Measurements from ENCODE around the gene PAX9. TPM values are rescaled to one million over a fixed set of nuclear protein-coding genes. Genes with fewer than 3 reads are reported as not detected.

PAX9 gene
- total RNA-seq, result not detected

DNA sequence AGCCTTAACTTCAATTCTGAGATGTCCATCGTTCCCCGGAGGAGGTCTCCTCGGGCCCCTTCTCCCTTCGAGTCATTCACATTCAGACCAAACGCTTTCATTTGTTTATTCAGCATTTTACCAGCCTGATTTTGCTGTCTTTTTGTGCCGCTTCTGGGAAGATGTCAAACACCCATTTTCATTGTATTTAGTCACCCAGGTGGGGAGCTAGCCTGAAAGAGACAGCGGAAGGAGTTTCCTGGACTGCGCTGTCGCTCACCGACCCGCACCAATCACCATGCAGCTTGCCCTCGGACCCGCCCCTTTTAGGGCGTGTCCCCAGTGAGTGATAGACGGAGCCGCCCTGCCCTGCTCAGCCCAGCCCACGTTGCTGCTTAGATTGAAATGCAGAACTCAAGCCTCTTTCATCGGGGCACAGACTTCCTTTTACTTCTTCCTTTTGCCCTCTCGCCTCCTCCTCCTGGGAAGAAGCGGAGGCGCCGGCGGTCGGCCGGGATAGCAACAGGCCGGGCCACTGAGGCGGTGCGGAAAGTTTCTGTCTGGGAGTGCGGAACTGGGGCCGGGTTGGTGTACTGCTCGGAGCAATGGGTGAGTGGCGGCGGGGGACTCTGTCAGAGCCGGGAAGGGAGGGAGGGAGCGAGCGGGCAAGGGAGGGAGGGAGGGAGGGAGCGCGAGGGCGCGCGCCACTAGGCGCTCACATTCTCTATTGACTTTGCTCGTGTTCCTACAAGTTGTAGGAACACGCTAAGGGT is at the start of gene PAX9:
Gene PAX9 (plus strand): TSS at position 355 of the 752 bp plus-strand sequence. CDS start 230 bp downstream, at position 585.
- in situ Hi-C loops (cut with MboI; ENCODE audit: low sequenced_read_pairs in 4 of 4), result loop anchor here in 3 of 4 donors (25.0 kb wide), 3 partner anchors 276 to 951 kb away; partner anchors contain the start of genes FOXA1 (in 1 of the 3) and TTC6 (in 1 of the 3)
- Histone ChIP-seq H3K4me1 (peaks cover 26 to 45% of the 10 kb centered on the region in 2 donors), H3K27me3 (peaks cover 96 to 100% (median 100%) of the 10 kb centered on the region in 3 donors), H3K4me3 (peak within 1 kb of the TSS; percentile 27 to 51 (median 44)), H3K36me3 (no peaks in the 10 kb centered on the region), H3K9me3 (no peaks in the 10 kb centered on the region), H3K27ac (no peak within 1 kb of the TSS)
- ATAC-seq (peak; percentile 90 to 92), DNase-seq (peak; percentile 48 to 63)
- intact Hi-C loops (cut with DNase I; ENCODE audit: low total_unique reads), result no loop called here
- TF ChIP-seq, protein P1, sequence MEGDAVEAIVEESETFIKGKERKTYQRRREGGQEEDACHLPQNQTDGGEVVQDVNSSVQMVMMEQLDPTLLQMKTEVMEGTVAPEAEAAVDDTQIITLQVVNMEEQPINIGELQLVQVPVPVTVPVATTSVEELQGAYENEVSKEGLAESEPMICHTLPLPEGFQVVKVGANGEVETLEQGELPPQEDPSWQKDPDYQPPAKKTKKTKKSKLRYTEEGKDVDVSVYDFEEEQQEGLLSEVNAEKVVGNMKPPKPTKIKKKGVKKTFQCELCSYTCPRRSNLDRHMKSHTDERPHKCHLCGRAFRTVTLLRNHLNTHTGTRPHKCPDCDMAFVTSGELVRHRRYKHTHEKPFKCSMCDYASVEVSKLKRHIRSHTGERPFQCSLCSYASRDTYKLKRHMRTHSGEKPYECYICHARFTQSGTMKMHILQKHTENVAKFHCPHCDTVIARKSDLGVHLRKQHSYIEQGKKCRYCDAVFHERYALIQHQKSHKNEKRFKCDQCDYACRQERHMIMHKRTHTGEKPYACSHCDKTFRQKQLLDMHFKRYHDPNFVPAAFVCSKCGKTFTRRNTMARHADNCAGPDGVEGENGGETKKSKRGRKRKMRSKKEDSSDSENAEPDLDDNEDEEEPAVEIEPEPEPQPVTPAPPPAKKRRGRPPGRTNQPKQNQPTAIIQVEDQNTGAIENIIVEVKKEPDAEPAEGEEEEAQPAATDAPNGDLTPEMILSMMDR (IDR thresholded peaks at IDR 0.05 in 4 of 5, conservative IDR thresholded peaks at IDR 0.05 in 1 of 5), result no peak
- no peak for TF ChIP-seq POLR2A (IDR thresholded peaks at IDR 0.05)

DNA sequence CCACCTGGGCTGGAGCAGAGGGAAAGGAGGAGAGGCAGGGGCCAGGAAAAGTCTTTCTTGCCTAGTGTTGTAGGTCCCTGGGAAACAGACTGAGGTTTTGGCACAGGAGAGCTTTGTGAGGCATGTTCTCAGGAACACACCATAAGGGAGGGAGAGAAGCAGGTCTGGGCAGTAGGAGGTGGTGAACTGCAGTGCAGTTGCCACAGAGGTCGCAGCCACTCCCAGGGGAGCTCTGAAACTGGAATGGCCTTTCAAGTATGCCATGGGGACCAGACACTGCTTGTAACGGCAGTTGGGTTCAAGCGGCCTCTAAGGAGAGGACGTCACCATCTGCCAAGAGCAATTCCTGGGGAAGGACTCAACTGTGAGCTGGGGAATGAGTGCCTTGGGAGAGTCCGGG is 43.8 kb upstream of the PAX9 start:
- ATAC-seq (no peak), DNase-seq (no peak)
- TF ChIP-seq POLR2A (IDR thresholded peaks at IDR 0.05), result no peak
- TF ChIP-seq, protein P1 (IDR thresholded peaks at IDR 0.05 in 4 of 5, conservative IDR thresholded peaks at IDR 0.05 in 1 of 5), result no peak
- H3K4me1 ChIP-seq, result no peaks in the 10 kb centered on the region
- no peaks in the 10 kb centered on the region for H3K9me3 ChIP-seq
- no peaks in the 10 kb centered on the region for H3K27me3 ChIP-seq
- intact Hi-C loops (cut with DNase I; ENCODE audit: low total_unique reads) (no loop called here), in situ Hi-C loops (cut with MboI; ENCODE audit: low sequenced_read_pairs in 4 of 4) (no loop called here)
- H3K27ac ChIP-seq, result no peak overlapping the region
- H3K4me3 ChIP-seq, result no peak overlapping the region
- no peaks in the 10 kb centered on the region for H3K36me3 ChIP-seq

DNA sequence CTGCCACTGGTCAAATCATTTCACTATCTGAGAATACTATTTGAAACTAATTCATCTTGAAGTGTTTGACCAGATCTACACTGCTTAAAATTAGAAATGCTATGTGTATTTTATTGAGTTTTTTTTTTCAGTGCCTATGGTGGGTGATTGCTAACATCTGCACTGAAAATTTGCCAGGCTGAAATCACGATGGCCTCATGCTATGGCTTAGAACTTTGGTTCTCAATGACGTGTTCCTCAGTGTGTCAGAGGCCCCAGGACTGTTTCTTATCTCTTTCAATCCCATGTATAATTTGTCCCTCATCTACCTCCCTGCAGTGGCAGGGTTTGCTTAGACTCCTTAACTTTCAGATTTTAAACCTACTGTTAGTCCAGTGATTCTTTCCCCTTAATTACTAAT is 43.0 kb upstream of the PAX9 start:
- Histone ChIP-seq H3K9me3 (no peaks in the 10 kb centered on the region), H3K27me3 (no peaks in the 10 kb centered on the region), H3K27ac (no peak overlapping the region), H3K36me3 (no peaks in the 10 kb centered on the region), H3K4me1 (no peaks in the 10 kb centered on the region), H3K4me3 (no peak overlapping the region)
- ATAC-seq (no peak), DNase-seq (no peak)
- no peak for TF ChIP-seq POLR2A (IDR thresholded peaks at IDR 0.05)
- TF ChIP-seq, protein P1 (IDR thresholded peaks at IDR 0.05 in 4 of 5, conservative IDR thresholded peaks at IDR 0.05 in 1 of 5), result no peak
- in situ Hi-C loops (cut with MboI; ENCODE audit: low sequenced_read_pairs in 4 of 4) (no loop called here), intact Hi-C loops (cut with DNase I; ENCODE audit: low total_unique reads) (no loop called here)

DNA sequence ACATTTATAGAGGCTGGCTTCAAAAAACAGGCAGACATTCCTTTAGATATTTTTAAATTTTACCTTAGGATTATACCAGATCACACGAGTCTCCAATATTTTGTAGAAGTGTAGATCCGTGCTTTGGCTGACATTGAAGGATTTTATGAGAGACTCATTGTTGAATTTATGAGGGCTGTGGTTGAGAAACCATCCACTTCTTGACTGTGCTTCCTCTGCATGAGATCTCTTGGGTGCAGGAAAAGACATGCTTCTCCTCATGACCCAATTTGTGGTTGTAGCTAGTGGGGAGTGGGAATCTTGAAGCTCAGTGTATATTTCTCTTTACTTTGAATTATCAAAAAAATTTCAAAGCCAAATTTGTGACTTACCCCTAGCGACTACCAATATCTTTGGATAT is 42.5 kb upstream of the PAX9 start:
- intact Hi-C loops (cut with DNase I; ENCODE audit: low total_unique reads) (no loop called here), in situ Hi-C loops (cut with MboI; ENCODE audit: low sequenced_read_pairs in 4 of 4) (no loop called here)
- Histone ChIP-seq H3K4me3 (no peak overlapping the region), H3K4me1 (no peaks in the 10 kb centered on the region), H3K9me3 (no peaks in the 10 kb centered on the region), H3K36me3 (no peaks in the 10 kb centered on the region), H3K27ac (no peak overlapping the region), H3K27me3 (no peaks in the 10 kb centered on the region)
- TF ChIP-seq POLR2A (IDR thresholded peaks at IDR 0.05), result no peak
- TF ChIP-seq, protein P1 (IDR thresholded peaks at IDR 0.05 in 4 of 5, conservative IDR thresholded peaks at IDR 0.05 in 1 of 5), result no peak
- no peak for ATAC-seq
- DNase-seq, result no peak

Data from gastrocnemius medialis (tissue), 4 donors.